ENCODE measurements around the gene RIOK1.

The RIOK1 gene

DNA sequence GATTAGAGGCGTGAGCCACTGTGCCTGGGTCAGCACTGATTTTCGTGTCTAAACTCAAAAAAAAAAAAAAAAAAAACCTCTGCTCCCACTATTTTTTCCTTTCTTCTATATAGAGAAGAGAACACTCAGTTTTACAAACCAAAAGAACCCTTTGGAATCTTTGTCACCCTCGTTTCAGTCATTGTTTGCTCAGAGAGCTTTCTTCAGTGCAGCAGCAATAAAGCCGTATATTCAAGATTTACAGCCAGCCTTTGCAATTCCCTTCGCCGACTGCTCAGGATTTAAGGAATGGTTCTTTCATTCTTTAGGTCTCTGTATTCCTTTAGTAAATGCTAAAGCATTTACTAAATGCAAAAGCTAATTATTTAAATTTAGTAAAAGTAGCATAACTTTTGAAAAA is 20.1 kb downstream of the RIOK1 start:
- no peak for DNase-seq (ENCODE audit: low read depth)

DNA sequence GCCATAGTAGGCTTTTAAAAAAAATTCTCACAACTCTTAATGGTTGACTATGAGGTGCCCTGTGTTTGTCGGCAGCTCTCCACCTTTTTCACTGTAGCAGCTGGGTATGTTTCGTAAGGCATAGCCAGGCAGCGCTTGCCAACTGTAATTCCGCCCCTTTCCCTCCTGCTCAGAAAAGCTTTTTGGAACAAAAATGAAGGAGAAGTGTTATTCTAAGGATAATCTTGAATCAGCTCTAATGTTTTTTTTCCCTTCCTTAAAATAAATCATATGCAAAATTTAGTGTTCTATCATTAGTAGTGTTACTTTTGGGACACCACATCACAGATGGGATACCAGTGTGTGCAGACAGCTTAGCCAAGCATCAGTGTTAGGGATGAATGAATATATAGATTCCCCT is 21.2 kb downstream of the RIOK1 start:
- no peak for DNase-seq (ENCODE audit: low read depth)

DNA sequence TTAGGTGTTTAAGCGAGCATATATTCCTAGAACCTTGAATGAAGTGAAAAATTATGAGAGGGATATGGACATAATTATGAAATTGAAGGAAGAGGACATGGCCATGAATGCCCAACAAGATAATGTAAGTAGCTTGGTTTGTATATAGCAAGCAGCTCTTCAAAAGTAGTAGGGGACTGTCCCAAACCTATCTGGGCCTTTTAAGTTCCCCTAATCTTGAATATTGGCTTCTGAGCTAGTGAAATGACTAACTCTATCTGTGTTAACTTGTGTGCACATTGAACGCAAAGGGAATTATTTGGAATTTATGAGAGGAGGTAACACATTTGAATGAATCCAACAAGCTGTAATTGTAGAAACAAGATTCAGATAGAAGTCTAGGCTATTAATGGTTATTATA is 21.7 kb downstream of the RIOK1 start:
- no peak for DNase-seq (ENCODE audit: low read depth)

DNA sequence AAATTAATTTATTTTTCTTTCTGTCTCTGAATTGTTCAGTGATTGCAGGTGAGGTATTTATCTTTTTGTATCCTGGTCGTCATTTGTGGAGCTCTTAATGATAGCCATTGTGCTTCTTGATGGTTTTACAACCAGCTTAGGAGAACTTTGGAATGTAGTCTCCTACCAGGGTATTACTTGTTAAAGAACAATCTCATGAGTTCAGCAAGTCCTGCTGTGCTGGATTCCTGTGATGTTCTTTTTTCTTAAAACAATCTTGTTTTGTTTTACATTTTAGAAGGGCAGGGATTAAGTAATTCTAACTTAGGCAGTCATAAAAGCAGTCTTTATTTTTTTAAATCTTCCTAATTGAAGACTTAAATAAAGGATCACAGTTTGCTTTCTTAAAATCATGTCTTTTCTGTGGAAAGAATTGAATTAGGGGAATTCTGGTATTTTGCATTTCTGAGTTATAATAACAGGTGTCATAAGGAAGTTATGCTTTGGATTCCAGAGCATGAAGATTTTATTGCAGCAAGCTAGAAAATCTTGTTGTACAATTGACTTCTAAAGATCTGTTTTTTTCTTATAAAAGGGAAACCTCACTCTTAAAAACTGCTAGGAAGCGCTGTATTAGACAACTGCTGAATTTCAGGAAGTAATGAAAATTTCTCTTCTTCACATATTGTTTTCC is 23.7 kb downstream of the RIOK1 start:
- no peak for DNase-seq (ENCODE audit: low read depth)

- no peak for DNase-seq (ENCODE audit: low read depth)
Observed at GRCh38 chr6:7414811-7415210, 25.2 kb downstream of the RIOK1 start.

DNA sequence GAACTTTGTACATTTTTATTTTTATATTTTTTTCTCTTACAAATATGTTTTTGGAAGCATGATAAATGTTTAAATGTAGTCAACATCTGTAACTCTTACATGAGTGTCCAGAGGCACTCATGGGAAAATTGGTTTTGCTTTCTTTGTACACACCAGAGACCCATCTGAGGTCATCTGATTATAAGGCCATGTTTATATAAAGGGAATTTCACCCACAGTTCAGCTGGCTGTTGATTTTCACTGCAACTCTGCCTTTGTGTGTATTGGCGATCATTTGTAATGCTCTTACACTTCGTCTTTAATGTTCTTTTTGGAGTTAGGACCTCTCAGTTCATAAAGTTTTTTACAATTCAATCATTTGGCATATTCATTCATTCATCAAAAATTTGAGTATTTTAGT is 28.1 kb downstream of the RIOK1 start:
- no peak for DNase-seq (ENCODE audit: low read depth)

- DNase-seq (ENCODE audit: low read depth): no peak
Observed at GRCh38 chr6:7418238-7418905, 28.8 kb downstream of the RIOK1 start.

DNA sequence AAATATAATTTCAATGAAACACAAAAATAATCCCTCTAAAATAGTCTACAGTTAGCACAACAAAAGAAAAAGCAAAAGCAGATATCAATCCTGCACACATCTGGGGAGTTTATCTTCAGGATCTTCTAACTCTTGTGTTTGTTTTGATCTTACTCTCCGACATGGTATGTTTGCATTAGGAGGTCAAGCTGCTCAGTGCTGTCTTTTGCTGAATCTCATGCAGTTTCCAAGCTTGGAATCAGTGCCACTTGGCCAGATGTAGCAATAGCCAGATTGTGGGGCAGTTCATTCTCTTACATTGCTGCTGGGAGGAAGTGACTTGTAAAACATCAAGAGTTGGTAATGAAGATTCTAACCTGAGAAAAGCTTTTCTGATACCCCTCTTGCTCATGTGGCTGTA is 29.5 kb downstream of the RIOK1 start:
- no peak for DNase-seq (ENCODE audit: low read depth)

DNA sequence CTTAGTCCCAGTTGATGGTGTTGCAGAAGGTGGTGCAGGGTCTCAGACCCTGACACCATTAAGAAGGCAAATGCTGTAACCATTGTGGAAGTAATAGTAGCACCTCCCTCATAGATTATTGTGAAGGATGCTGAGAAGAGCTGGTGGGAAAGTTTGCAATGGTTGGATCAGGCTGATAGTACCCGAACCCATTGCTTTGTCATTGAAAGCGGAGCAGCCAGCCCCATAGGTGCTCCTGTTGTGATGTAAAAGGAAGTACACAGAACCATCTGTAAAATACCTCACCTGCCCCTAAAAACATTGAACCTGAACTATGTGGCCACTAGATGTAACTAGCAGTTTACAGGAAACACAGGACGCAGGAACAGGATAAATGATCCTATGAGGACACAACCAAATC is 31.5 kb downstream of the RIOK1 start:
- no peak for DNase-seq (ENCODE audit: low read depth)

DNA sequence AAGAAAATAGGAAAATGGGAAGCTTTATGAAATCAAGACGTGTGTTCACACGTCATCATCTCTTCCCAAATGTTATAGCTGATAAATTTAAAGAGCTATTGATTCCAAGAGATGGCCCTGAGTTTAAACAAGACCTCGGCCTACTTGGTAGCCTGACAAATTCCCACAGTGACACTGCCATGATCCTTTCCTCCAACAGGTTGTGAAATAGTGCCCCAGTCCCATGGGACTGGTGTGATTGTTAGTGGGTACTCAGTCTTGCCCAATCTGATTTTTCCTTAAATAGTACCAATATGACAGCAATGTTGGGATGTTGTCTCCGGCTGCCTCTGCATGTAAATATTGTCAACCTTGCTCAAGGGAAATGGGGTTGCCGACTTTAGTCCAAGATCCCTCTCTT is 34.5 kb downstream of the RIOK1 start:
- DNase-seq (ENCODE audit: low read depth): no peak

- DNase-seq (ENCODE audit: low read depth): no peak
Observed at GRCh38 chr6:7424967-7425807, 35.6 kb downstream of the RIOK1 start.

DNA sequence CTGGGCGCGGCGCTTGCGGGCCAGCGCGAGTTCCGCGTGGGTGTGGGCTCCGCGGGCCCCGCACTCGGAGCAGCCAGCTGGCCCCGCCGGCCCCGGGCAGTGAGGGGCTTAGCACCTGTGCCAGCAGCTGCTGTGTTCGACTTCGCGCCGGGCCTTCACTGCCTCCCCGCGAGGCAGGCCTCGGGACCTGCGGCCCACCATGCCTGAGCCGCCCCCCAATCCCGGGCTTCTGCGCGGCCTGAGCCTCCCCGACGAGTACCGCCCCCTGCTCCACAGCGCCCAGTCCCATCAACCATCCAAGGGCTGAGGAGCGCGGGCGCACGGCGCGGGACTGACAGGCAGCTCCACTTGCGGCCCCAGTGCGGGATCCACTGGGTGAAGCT is 36.2 kb downstream of the RIOK1 start:
- DNase-seq (ENCODE audit: low read depth): no peak

- DNase-seq (ENCODE audit: low read depth): no peak
Observed at GRCh38 chr6:7426447-7427169, 37.0 kb downstream of the RIOK1 start.

GRCh38 chr6:7431313-7431673 is 41.7 kb downstream of the RIOK1 start:
- DNase-seq (ENCODE audit: low read depth): no peak

DNA sequence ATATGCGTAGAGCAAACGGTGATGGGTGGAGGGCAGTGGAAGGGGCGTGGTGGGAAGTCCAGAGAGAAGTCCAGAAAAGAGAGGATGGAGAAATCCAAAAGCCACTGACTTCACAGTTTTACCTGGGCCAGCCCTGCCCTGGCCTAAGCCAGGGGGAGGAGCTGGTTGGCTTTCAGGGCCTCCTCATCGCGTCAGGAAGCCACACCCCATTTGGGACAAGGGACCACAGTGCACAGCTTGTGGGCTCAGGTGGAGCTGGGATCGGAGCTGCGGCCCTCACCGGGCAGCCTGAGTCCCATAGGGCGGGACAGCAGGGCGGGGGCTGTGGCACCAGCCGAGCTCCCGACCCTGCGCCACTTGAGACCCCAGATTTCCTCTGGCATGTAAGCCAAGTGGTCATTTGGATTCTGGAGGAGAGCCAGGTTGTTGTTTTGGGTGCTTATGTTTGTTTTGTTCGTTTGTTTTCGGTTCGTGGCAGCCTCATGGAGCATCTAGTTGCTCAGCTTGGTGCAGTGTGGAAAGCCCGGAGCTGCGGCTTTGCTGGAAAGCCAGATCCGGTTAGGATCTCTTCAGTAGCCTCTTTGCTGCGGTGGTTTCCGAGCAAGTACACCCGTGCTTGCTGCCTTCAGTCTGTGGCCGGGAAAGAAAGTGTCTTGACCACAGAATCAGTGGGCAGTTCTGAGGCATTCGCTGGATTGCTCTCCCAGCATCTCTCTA is 42.2 kb downstream of the RIOK1 start:
- DNase-seq (ENCODE audit: low read depth): no peak

DNA sequence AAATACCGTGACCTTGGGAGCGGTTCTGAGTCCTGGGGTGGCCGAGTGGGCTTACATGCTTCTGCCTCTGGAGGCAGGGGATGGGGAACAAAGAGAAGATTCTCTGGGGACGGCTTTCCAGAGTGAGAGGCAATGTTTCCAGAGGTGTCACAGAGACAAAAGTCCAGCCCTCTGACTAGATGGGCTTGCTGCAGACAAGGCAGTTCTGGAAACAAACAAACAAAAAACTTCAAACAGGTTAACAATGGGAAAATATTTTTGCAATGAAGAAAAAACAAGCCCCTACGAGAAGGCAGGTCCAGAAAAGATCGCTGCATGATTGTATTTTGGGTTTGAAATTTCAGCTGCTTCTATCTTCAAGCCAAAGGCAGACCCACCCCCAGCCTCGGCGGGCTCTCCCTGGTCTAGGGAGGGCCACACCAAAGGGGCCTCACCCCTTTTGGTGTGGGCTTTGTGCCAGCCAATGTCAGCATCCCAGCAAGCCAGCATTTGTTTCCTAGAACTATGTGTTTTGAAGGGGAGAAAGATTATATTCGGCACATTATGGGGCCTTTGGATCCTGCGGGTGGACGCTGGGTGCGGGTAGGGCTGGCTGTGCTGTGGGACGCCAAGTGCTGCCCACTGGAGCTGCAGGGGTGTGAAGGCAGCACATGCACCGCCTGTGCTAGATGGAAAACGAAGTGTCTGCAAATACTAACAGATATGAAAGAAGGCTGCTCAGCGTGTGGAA is 42.9 kb downstream of the RIOK1 start:
- DNase-seq (ENCODE audit: low read depth): no peak

DNA sequence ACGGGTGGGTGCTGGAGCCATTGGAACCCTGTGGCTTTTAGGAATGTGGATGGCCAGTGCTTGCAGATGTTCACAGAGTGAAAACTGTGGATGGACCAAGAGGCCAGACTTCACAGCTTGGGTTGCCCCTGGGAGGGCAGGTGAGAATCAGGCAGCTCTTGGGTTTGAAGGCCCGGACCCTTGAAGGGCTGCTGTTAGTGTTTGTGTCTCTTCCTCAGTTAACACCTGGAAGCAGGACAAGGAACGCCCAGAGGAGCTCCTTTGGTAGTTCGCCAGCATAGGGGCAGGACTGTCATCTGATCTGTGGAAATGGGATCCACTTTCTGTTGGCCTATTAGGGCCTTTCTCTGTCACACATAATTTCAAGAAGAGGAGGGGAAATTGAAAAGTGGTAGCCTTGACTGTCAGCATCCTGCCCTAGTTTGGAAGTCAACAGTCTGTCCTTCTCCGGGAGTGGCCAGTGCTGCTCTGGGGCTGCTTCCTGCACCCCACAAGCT is 43.6 kb downstream of the RIOK1 start:
- DNase-seq (ENCODE audit: low read depth): no peak

DNA sequence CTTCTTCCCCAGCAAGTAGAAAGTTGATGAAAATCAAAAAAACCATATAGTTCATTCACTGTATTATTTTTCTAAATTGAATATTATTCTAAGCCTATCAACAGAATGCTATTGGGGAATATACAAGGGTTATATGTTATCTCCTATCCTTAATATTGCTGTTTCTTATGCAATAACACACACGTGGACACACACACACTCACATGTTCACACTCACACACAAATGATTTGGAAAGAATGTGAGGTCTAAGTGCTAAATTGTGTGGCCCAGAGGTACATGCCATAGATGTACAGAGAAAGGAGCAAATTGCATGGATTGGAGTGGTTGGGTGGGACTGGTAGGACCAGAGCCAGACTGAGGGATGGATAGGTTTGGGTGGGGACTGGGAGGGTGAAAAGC is 45.1 kb downstream of the RIOK1 start:
- DNase-seq (ENCODE audit: low read depth): no peak

GRCh38 chr6:7438011-7438410 is 48.4 kb downstream of the RIOK1 start:
- no peak for DNase-seq (ENCODE audit: low read depth)

- no peak for DNase-seq (ENCODE audit: low read depth)
Observed at GRCh38 chr6:7439228-7439627, 49.6 kb downstream of the RIOK1 start.

- DNase-seq (ENCODE audit: low read depth): no peak
Observed at GRCh38 chr6:7440476-7440875, 50.9 kb downstream of the RIOK1 start.

Data from stimulated activated CD8-positive, alpha-beta memory T cell treated with anti-CD3 and anti-CD28 coated beads, Interleukin-12 subunit alpha, Interleukin-12 subunit beta, amount 100 ng/mL, for 1 hour (primary cell).